GM19438 (cell line): Measurements from ENCODE around the gene RAB6D.
"Not testable (repeated sequence)": the region's sequence is repeated elsewhere in the genome, so short reads cannot be mapped to it uniquely, and the experiment has no call there.

ENCODE experiments used
- ATAC-seq: cut with Tn5 transposase; IDR thresholded peaks from one replicate; pipeline ENCODE4 v1.9.1; 2021; ENCODE audit warnings: low read depth; ENCODE audit not compliant: unreplicated experiment

The RAB6D gene

DNA sequence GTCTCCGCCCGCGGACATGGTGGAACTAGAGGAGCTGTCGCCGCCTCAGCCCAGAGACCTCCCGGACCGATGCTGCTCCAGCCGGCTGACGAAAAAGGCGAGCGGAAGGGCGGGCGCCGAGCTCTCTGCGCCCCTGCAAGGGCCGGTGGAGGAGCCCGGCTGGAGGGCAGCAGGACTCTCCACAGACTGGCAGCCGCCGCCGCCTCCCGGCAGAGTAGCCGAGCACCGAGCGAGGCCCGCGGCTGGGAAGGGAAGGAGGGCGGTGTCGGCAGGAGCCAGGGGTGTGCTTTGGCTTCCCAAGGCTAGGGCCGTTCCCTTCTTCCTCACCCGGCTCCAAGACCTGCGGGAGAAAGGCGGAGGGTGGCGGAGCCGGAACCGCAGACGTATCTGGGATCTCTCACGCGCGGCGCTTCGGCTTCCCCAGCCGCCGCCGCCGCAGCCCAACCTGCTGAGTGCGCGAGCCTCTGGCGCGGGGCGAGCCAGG is at the start of gene RAB6D:
Gene RAB6D (minus strand): TSS at position 466 of the 484 bp plus-strand sequence. CDS start 448 bp downstream, at position 18.
- ATAC-seq = not testable (repeated sequence)

DNA sequence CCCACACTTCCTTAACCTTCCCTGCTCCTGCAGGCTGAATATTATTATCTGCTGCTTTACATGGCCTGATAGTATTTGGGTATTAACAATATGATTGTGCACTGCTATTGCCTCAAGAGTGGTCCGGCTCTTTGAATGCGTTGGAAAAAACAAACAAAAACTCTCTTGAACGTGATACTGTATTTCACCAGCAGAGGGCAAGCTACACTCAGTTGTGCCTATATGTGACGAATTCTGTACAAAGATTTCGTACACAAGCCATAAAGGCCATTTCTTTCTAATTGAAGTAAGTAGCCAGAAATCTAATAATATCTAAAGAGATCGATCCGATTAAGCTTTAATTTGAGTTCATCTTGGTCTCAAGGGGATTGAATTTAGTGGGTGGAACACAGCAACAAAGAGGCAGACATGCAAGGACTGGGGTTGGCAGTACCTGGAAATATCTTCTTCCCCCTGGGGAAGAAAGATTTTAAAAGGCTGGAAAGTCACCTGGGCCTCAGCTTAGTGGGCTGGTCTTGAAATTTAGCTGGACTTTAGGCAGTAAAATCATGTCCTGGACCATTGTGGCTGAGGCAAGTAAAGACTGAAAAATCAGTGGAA is 49.3 kb upstream of the RAB6D start:
- no peak for ATAC-seq

- no peak for ATAC-seq
Observed at GRCh38 chr2:131410173-131410572, 46.2 kb upstream of the RAB6D start.

DNA sequence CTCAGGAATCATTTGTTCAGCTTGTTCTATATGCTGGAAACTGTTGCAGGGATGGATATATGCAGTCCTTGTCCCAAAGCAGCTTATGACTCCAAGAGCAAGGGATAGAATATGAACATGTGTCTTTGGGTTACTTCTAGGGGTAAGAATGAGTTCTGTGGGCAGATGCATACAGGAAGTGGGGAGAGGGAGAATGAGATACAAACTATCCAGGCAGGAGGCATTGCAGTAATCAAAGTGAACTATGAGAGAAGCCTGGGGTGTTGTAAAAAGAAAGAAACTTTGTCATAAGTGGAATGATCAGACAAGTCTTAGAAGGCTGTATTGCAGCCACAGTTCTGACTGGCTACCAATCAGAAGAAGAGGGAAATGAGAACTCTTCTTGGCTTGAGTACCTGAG is 44.8 kb upstream of the RAB6D start:
- ATAC-seq = no peak

DNA sequence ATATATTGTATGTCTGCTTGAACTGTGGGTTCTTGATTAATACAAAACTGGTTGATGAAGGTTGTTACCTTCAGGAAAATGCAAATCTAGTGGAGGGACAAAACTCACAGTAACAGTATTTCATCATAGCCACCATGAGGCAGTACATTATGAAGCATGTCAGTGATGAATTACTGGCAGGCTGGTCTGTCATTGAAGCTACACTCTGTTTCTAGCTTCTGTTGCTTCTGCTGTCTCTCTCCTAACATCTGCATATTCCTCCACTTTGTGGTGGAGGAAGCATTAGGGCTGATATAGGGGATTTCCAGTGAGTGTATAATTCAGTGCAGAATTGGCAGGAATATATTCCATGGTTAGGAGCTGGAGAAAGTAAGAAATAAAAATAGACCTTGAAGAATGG is 44.2 kb upstream of the RAB6D start:
- ATAC-seq = no peak

DNA sequence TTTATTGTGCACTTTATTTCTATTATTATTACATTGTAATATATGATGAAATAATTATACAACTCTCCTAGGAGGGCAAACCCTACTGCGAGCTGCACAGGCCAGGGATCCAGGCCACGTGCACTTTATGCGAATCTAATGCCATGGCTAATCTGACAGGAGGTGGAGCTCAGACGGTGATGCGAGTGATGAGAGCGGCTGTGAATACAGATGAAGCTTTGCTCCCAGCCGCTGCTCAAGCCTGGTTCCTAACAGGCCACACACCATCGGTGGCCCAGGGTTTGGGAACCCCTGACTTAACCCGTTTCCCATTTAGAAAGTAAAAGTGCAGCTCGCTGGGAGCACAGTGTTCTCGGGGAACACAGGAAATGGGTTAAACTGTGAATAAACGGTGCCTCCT is 40.8 kb upstream of the RAB6D start:
- no peak for ATAC-seq

- no peak for ATAC-seq
Observed at GRCh38 chr2:131402320-131403039, 38.5 kb upstream of the RAB6D start.

GRCh38 chr2:131400849-131401248 is 36.9 kb upstream of the RAB6D start:
- ATAC-seq = no peak

DNA sequence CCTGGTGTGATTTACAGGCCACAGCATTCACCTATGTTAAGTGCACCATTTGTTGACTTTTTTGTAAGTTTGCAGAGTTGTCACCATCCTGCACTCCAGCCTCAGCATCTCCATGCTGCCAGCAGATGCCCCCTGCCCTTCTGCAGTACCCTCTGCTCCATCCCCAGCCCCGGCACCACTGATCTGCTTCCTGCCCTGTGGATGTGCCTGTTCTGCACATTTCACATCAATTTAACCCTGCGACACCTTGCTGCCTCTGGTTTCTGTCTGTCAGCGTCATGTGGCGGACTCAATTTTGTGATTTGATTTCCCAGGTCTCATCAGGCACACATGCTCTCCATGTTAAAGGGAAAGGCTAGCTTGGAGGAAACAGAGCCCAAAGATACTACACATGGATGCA is 36.5 kb upstream of the RAB6D start:
- not testable (repeated sequence) for ATAC-seq

- ATAC-seq = not testable (repeated sequence)
Observed at GRCh38 chr2:131396209-131396608, 32.2 kb upstream of the RAB6D start.

DNA sequence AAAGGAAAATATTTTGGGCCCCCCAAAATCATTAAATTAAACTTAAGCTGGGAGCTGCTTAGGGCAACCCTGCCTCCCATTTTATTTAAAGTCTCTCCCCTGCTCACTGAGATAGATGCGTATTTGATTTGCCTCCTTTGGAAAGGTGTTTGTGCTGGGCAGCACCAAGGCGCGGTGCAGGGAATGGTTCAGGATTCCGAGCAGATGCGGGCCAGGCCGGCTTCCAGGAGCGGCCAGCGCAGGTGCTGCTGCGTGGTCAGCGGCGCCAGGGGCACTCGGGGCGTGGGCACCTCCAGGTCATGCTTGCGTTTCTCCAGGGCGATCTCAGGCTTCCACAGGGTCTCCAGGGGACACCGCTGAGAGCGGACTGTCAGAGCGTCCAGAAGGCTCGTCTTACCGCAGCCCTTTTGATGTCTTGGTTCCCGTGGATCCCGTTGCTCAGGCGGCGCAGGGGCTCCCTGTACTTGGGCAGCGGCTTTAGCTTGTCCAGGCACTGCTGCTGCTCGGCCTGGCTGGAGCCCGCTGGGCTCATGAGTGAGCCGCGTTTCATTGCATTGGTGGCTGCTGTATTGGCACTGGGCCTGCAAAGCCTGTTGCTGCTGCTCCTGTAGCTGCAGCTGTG is 31.2 kb upstream of the RAB6D start:
- ATAC-seq = not testable (repeated sequence)

DNA sequence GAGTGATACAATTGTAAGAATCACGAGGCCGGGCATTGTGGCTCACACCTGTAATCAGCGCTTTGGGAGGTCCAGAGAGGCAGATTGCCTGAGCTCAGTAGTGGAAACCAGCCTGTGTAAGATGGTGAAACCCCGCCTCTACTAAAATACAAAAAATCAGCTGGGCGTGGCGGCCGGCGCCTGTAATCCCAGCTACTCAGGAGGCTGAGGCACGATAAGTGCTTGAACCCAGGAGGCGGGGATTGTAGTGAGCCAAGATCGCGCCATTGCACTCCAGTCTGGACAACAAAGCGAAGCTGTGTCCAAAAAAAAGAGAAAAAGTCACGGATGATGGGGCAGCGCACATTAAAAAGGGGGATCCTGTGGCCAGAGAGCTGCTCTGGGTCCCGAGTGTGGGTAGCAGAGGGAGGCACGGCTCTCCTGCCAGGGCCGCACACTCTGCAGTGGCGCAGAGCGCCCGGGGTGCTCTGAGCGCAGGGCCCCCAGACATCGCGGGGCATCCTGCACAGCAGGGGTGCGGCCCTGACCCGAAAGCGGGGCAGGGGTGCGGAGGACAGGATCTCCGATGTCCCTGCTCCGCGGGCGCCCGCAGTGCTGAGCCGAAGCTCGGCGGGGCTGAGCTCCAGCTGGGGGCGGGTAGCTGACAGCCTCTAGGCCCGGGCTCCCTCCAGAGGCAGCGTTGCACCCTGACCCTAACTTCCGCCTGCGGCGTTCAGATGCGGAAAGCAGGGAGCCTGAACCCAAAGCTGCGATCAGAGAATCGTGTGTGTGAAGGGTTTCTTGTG is 30.4 kb upstream of the RAB6D start:
- ATAC-seq = no peak

- ATAC-seq = not testable (repeated sequence)
Observed at GRCh38 chr2:131391953-131392352, 28.0 kb upstream of the RAB6D start.

- ATAC-seq = not testable (repeated sequence)
Observed at GRCh38 chr2:131391471-131391870, 27.5 kb upstream of the RAB6D start.

DNA sequence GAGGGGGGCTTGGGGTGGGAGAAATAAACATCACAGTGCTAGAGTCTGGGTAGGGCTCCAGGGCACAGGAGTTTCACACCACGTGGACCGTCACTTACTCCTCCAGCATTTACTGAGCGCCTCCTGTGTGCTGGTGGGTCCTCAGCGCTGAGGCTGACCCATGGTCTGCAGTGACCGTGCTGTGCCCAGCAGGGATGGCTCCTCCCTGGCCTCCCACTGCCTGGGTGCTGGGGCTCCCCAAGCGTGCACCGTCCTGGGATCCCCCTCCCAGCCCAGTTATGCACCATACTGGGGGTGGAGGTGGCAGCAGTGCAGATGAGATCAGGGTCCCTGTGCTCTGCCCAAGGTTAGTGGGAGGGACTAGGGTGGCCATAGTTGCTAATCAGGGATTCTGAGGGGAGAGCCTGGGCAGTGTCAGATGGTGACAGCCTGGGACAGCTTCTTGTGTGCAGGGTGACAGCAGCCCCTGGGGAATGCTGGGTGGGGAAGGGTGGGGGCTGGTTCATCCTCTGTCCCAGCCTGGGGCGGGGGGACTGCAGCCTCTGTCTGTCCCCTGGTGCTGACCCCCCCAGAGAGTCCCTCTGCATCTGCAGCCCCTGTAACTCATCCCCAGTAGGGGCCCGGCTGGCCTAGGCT is 26.6 kb upstream of the RAB6D start:
- not testable (repeated sequence) for ATAC-seq

GRCh38 chr2:131389657-131390056 is 25.7 kb upstream of the RAB6D start:
- no peak for ATAC-seq

DNA sequence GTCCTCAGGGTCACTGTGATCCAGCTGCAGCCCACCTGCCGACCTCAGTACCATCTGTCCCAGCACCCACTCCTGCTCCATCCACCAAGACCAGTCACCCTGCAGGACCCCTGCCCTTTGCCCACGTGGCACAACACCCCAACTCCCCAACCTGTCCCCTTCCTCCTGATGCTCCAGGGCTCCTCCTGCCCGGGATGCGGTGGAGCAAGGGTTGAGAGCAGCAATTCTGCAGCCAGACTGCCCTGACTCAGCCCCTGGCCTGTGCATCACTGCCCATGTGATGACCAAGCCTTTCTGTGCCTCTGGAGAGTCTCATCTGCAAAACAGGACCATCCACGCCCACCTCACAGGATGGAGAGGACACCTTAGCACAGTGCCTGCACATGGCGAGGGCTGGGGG is 24.9 kb upstream of the RAB6D start:
- ATAC-seq = not testable (repeated sequence)

DNA sequence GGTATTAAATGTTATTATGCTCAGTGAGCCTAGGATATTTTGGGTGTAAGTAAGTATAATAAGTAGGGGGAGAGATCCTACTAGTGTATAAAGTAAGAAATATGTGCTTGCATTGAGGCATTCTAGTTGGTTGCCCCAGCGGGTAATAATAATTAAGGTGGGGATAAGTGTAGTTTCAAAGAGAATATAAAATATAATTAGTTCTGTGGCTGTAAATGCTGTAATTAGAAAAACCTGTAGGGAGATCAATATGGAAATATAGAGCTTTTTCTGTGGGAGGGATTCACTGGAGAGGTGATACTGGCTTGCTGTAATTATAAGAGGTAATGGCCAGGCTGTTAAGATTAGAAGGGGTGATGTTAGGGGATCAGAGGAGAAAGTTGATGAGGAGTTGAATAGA is 9.1 kb upstream of the RAB6D start:
- ATAC-seq = not testable (repeated sequence)

- no peak for ATAC-seq
Observed at GRCh38 chr2:131369954-131370353, 6.0 kb upstream of the RAB6D start.

DNA sequence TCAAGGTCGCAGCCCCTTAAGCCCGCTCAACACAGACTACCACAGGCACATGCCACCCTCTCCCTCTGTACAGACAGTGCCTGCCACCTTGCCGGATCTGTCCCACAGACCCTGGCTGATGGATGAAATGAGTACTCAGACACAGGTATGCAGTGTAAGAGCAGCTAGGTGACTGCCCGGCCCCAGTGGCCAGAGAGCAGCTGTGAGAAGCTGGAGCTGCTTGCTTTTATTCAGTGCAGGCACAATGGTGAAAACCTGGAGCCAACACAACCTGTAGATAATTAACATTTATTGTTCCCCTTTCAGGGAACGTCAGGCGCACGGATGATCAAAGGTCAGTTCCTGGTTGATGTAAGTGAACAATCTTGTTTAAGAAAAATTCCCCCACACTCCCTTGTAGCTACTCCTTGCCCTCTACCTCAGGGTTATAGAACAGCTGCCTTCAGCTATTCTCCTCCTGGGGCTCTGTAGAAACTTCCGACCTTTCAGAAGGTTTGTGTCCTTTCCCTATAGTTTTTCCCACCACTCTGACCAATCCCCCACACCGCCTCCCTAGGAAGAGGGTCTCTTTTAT is 4.6 kb upstream of the RAB6D start:
- ATAC-seq = not testable (repeated sequence)
